ENCODE measurements around the gene ARHGEF5. TPM values are rescaled to one million over a fixed set of nuclear protein-coding genes. Genes with fewer than 3 reads are reported as not detected.

The ARHGEF5 gene
- total RNA-seq, 1 experiment from 2014 or later = 44.2 TPM

DNA sequence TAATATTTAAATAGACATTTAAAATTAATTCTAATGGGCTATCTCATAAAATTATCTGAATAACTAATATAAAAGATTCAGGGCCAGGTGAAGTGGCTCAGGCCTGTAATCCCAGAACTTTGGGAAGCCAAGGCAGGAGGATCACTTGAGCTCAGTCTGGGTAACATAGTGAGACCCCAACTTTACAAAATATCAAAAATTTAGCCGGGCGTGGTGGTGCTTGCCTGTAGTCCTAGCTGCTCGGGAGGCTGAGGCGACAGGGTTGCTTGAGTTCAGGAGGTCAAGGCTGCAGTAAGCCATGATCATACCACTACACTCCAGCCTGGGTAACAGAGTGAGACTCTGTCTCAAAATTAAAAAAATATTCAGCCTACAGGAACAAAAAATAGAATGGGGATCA lies 35.8 kb downstream of the ARHGEF5 start:
- H3K4me1 ChIP-seq (ENCODE audit: control insufficient read depth in 1 of 2, insufficient read depth in 2 of 2, low read length in 2 of 2) = peaks cover 3 to 11% of the 10 kb centered on the region in 2 experiments; a peak in 3 of 4 replicates
- CTCF ChIA-PET = interaction anchor here (1.3 kb wide), 1 partner anchor 15 kb away, joined by 4 read pairs; no protein-coding TSS in a partner anchor
- H3K9me3 ChIP-seq (ENCODE audit: control insufficient read depth in 1 of 2, insufficient read depth in 1 of 2, low read depth in 1 of 2, low read length in 2 of 2) = no peaks in the 10 kb centered on the region
- DNase-seq (ENCODE audit: low read depth, low spot score) (no peak), ATAC-seq (no peak)
- H3K36me3 ChIP-seq (ENCODE audit: control insufficient read depth in 1 of 2, insufficient read depth in 2 of 2, low read length in 2 of 2) = no peaks in the 10 kb centered on the region
- no peak overlapping the region for H3K9ac ChIP-seq (ENCODE audit: low read length)
- intact Hi-C loops (cut with micrococcal nuclease) = no loop called here
- no peaks in the 10 kb centered on the region for H4K20me1 ChIP-seq (ENCODE audit: insufficient read depth)
- RAD21 ChIA-PET (ENCODE audit: low non-redundant PET in 1 of 2, low total read pairs in 2 of 2, uncharacterized antibody in 2 of 2, unreplicated experiment in 2 of 2) = no interaction called here
- H3K9me2 ChIP-seq (ENCODE audit: insufficient read depth) = no peaks in the 10 kb centered on the region
- BruUV-seq (replicated peaks) = no TSS peak
- H3K79me2 ChIP-seq (ENCODE audit: insufficient read depth, low read length) = no peaks in the 10 kb centered on the region
- H3K27me3 ChIP-seq (ENCODE audit: insufficient read depth, low read length) = no peaks in the 10 kb centered on the region
- H3K4me3 ChIP-seq (replicated peaks in 1 of 2; ENCODE audit: low read depth in 1 of 2, low read length in 2 of 2) = no peak overlapping the region
- TF ChIP-seq ZFX (IDR thresholded peaks at IDR 0.05) (no peak), FOSL1 (IDR thresholded peaks at IDR 0.05; ENCODE audit: low read depth) (no peak), EZH2 (IDR thresholded peaks at IDR 0.05) (no peak), RAD21 (IDR thresholded peaks at IDR 0.05; ENCODE audit: low read depth) (no peak), SIN3A (IDR thresholded peaks at IDR 0.05; ENCODE audit: low read depth) (no peak)
- TF ChIP-seq, protein P1, sequence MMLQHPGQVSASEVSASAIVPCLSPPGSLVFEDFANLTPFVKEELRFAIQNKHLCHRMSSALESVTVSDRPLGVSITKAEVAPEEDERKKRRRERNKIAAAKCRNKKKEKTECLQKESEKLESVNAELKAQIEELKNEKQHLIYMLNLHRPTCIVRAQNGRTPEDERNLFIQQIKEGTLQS (IDR thresholded peaks at IDR 0.05) = no peak
- H3K27ac ChIP-seq (ENCODE audit: low read depth, low read length) = no peak overlapping the region
- no peak overlapping the region for H2AFZ ChIP-seq (ENCODE audit: low read depth, low read length, poor library complexity, severe bottlenecking)
- no peak overlapping the region for H3K4me2 ChIP-seq (ENCODE audit: low read length)
- POLR2A ChIA-PET = no interaction called here

DNA sequence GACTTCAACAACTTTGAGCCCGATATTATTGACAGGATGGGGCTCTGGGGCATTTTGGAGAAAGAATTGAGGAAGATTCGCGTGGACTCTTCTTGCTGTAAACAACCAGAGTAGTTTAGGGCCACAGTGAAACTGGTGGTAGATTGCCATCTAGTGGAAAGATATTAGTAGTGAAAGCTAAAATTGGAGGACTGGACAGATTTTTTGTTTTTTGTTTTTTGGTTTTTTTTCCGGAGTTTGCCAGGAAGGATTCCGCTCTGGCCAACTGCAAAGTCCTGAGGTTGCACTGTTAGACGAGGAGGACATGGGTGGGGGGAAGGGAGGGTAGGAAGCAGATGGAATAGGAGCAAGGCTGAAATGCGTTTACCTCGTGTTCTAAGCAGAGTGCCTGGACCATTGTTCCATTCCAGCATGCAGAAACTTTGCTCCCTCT lies 36.6 kb downstream of the ARHGEF5 start:
- intact Hi-C loops (cut with micrococcal nuclease) = no loop called here
- H2AFZ ChIP-seq (ENCODE audit: low read depth, low read length, poor library complexity, severe bottlenecking) = peak overlapping the region; percentile 81
- no TSS peak for BruUV-seq (replicated peaks)

More for the DNA sequence above, 36.6 kb downstream of the ARHGEF5 start:
- Histone ChIP-seq H3K27ac (ENCODE audit: low read depth, low read length) (no peak overlapping the region), H3K4me2 (ENCODE audit: low read length) (peak overlapping the region; percentile 21), H3K36me3 (ENCODE audit: control insufficient read depth in 1 of 2, insufficient read depth in 2 of 2, low read length in 2 of 2) (no peaks in the 10 kb centered on the region), H3K9ac (ENCODE audit: low read length) (no peak overlapping the region), H3K27me3 (ENCODE audit: insufficient read depth, low read length) (no peaks in the 10 kb centered on the region), H4K20me1 (ENCODE audit: insufficient read depth) (no peaks in the 10 kb centered on the region), H3K4me3 (replicated peaks in 1 of 2; ENCODE audit: low read depth in 1 of 2, low read length in 2 of 2) (no peak overlapping the region), H3K9me2 (ENCODE audit: insufficient read depth) (no peaks in the 10 kb centered on the region), H3K79me2 (ENCODE audit: insufficient read depth, low read length) (no peaks in the 10 kb centered on the region), H3K9me3 (ENCODE audit: control insufficient read depth in 1 of 2, insufficient read depth in 1 of 2, low read depth in 1 of 2, low read length in 2 of 2) (no peaks in the 10 kb centered on the region), H3K4me1 (ENCODE audit: control insufficient read depth in 1 of 2, insufficient read depth in 2 of 2, low read length in 2 of 2) (peaks cover 0 to 7% of the 10 kb centered on the region in 2 experiments; a peak in 2 of 4 replicates)
- DNase-seq (ENCODE audit: low read depth, low spot score) = peak; percentile 54
- TF ChIP-seq, protein P2, sequence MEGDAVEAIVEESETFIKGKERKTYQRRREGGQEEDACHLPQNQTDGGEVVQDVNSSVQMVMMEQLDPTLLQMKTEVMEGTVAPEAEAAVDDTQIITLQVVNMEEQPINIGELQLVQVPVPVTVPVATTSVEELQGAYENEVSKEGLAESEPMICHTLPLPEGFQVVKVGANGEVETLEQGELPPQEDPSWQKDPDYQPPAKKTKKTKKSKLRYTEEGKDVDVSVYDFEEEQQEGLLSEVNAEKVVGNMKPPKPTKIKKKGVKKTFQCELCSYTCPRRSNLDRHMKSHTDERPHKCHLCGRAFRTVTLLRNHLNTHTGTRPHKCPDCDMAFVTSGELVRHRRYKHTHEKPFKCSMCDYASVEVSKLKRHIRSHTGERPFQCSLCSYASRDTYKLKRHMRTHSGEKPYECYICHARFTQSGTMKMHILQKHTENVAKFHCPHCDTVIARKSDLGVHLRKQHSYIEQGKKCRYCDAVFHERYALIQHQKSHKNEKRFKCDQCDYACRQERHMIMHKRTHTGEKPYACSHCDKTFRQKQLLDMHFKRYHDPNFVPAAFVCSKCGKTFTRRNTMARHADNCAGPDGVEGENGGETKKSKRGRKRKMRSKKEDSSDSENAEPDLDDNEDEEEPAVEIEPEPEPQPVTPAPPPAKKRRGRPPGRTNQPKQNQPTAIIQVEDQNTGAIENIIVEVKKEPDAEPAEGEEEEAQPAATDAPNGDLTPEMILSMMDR (IDR thresholded peaks at IDR 0.05 in 2 of 3, conservative IDR thresholded peaks at IDR 0.05 in 1 of 3; ENCODE audit: borderline replicate concordance in 1 of 3, insufficient read depth in 1 of 3, low read depth in 2 of 3, low read length in 2 of 3) = peak; percentile 53 to 93 (median 79); a peak in 5 of 6 replicates
- TF ChIP-seq EGR1 (IDR thresholded peaks at IDR 0.05; ENCODE audit: low read depth) (no peak), ZFX (IDR thresholded peaks at IDR 0.05) (no peak), CEBPB (IDR thresholded peaks at IDR 0.05; ENCODE audit: low read depth) (no peak), RAD21 (IDR thresholded peaks at IDR 0.05; ENCODE audit: low read depth) (peak; percentile 98)
- ChIA-PET RAD21 (ENCODE audit: low non-redundant PET in 1 of 2, low total read pairs in 2 of 2, uncharacterized antibody in 2 of 2, unreplicated experiment in 2 of 2) (interaction anchor here (0.6 to 1.2 kb wide), 3 partner anchors 45 to 135 kb away, joined by 3 to 6 read pairs (median 4); no protein-coding TSS in a partner anchor), CTCF (interaction anchor here (0.9 to 1.5 kb wide), 4 partner anchors 9 to 264 kb away, joined by 3 to 4 read pairs (median 4); no protein-coding TSS in a partner anchor), POLR2A (interaction anchor here (0.7 kb wide), 1 partner anchor 1614 kb away, joined by 3 read pairs; no protein-coding TSS in a partner anchor)
- ATAC-seq = peak; percentile 86

Data from HCT116 (cell line).